ENCODE measurements around the gene KCNH8. TPM values are rescaled to one million over a fixed set of nuclear protein-coding genes. Genes with fewer than 3 reads are reported as not detected.

Gene KCNH8
- total RNA-seq, 1 donor from 2014 or later, result 2.3 TPM

GRCh38 chr3:19574268-19574667 lies 426.0 kb downstream of the KCNH8 start:
- no peaks in the 10 kb centered on the region for H3K4me1 ChIP-seq
- no peak overlapping the region for H3K27ac ChIP-seq
- H3K4me3 Mint-ChIP-seq, result no peak overlapping the region
- no peak for TF ChIP-seq EZH2phosphoT487 (IDR thresholded peaks at IDR 0.05)
- H3K4me1 Mint-ChIP-seq, result no peaks in the 10 kb centered on the region
- H3K36me3 Mint-ChIP-seq, result no peaks in the 10 kb centered on the region
- no peak overlapping the region for H2AFZ ChIP-seq (replicated peaks)
- H3K9ac ChIP-seq, result no peak overlapping the region
- no peak for DNase-seq (ENCODE audit: low spot score)
- no peaks in the 10 kb centered on the region for H3F3A ChIP-seq (ENCODE audit: low read depth)
- H3K36me3 ChIP-seq, result no peaks in the 10 kb centered on the region
- no peaks in the 10 kb centered on the region for H3K27me3 Mint-ChIP-seq (ENCODE audit: insufficient read depth, low read depth)
- H3K79me2 ChIP-seq (ENCODE audit: low read depth), result no peaks in the 10 kb centered on the region
- H3K27ac Mint-ChIP-seq, result no peak overlapping the region
- no peaks in the 10 kb centered on the region for H4K20me1 ChIP-seq (ENCODE audit: low read depth)
- H3K4me2 ChIP-seq, result no peak overlapping the region
- H3K9me3 ChIP-seq (ENCODE audit: low read depth), result no peaks in the 10 kb centered on the region
- no peak overlapping the region for H3K4me3 ChIP-seq
- no peaks in the 10 kb centered on the region for H3K9me3 Mint-ChIP-seq
- H3K27me3 ChIP-seq, result no peaks in the 10 kb centered on the region

- Histone ChIP-seq H3K9me3 (ENCODE audit: low read depth) (no peaks in the 10 kb centered on the region), H4K20me1 (ENCODE audit: low read depth) (no peaks in the 10 kb centered on the region), H3K4me2 (no peak overlapping the region), H3K27ac (no peak overlapping the region), H3K4me1 (no peaks in the 10 kb centered on the region), H3F3A (ENCODE audit: low read depth) (no peaks in the 10 kb centered on the region), H3K9ac (no peak overlapping the region), H3K36me3 (no peaks in the 10 kb centered on the region), H3K79me2 (ENCODE audit: low read depth) (no peaks in the 10 kb centered on the region), H2AFZ (replicated peaks) (no peak overlapping the region), H3K27me3 (no peaks in the 10 kb centered on the region), H3K4me3 (no peak overlapping the region)
- Mint-ChIP-seq H3K4me3 (no peak overlapping the region), H3K9me3 (peaks cover 2% of the 10 kb centered on the region), H3K36me3 (no peaks in the 10 kb centered on the region), H3K27ac (no peak overlapping the region), H3K4me1 (no peaks in the 10 kb centered on the region), H3K27me3 (ENCODE audit: insufficient read depth, low read depth) (no peaks in the 10 kb centered on the region)
- TF ChIP-seq, protein P1, sequence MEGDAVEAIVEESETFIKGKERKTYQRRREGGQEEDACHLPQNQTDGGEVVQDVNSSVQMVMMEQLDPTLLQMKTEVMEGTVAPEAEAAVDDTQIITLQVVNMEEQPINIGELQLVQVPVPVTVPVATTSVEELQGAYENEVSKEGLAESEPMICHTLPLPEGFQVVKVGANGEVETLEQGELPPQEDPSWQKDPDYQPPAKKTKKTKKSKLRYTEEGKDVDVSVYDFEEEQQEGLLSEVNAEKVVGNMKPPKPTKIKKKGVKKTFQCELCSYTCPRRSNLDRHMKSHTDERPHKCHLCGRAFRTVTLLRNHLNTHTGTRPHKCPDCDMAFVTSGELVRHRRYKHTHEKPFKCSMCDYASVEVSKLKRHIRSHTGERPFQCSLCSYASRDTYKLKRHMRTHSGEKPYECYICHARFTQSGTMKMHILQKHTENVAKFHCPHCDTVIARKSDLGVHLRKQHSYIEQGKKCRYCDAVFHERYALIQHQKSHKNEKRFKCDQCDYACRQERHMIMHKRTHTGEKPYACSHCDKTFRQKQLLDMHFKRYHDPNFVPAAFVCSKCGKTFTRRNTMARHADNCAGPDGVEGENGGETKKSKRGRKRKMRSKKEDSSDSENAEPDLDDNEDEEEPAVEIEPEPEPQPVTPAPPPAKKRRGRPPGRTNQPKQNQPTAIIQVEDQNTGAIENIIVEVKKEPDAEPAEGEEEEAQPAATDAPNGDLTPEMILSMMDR (IDR thresholded peaks at IDR 0.05), result no peak
- TF ChIP-seq EZH2phosphoT487 (IDR thresholded peaks at IDR 0.05) (no peak), EZH2 (IDR thresholded peaks at IDR 0.05) (no peak)
- no peak for DNase-seq (ENCODE audit: low spot score)
Observed at GRCh38 chr3:19576343-19576742, 428.0 kb downstream of the KCNH8 start.

Small RNA genes lying within 50 kb of the gene (microRNA-seq; reads per million reads assigned to microRNA genes)
- gene MIR4791, result not detected

Small RNA genes lying within 50 kb of the gene (small RNA-seq; reads per million reads assigned to genes)
- gene MIR4791, result not detected
